HCT116 (cell line): ENCODE results near the gene KLHDC4.
"Not testable (repeated sequence)": the region's sequence is repeated elsewhere in the genome, so short reads cannot be mapped to it uniquely, and the experiment has no call there.

Source experiments
- CTCF ChIP-seq, 3 experiments: fragments of 200-600 bp in 1 of 3; sonication (generic) in 1 of 3; IDR thresholded peaks in 2 of 3; conservative IDR thresholded peaks in 1 of 3; 2 replicates each; pipeline ENCODE4 v1.5.1; 2012 to 2017; ENCODE audit warnings: low read depth in 2 of 3, low read length in 2 of 3, antibody characterized with exemption in 1 of 3, borderline replicate concordance in 1 of 3, control low read depth in 1 of 3, mild to moderate bottlenecking in 1 of 3, mixed read lengths in 1 of 3, mixed run types in 1 of 3, moderate library complexity in 1 of 3; ENCODE audit not compliant: insufficient read depth in 1 of 3
- EZH2 ChIP-seq: fragments of 200-600 bp; sonication (generic); IDR thresholded peaks from 2 replicates; pipeline ENCODE4 v1.6.1; 2017; ENCODE audit warnings: antibody characterized with exemption, mixed run types
- JUND ChIP-seq: IDR thresholded peaks from 2 replicates; pipeline ENCODE4 v1.6.1; 2012
- POLR2A ChIP-seq: IDR thresholded peaks from 2 replicates; pipeline ENCODE4 v1.7.0; 2011; ENCODE audit warnings: borderline replicate concordance; ENCODE audit not compliant: insufficient read depth, insufficient read length; ENCODE audit errors: extremely low read depth
- POLR2AphosphoS5 ChIP-seq: IDR thresholded peaks from 2 replicates; pipeline ENCODE4 v1.6.1; 2011; ENCODE audit warnings: mild to moderate bottlenecking, low read depth, low read length, moderate library complexity
- ZFX ChIP-seq: fragments of 450-650 bp; IDR thresholded peaks from 2 replicates; pipeline ENCODE4 v1.6.1; 2017

- TF ChIP-seq JUND; CTCF (IDR thresholded peaks at IDR 0.05 in 2 of 3, conservative IDR thresholded peaks at IDR 0.05 in 1 of 3; ENCODE audit: borderline replicate concordance in 1 of 3, insufficient read depth in 1 of 3, low read depth in 2 of 3, low read length in 2 of 3); EZH2; POLR2AphosphoS5; ZFX; POLR2A: not testable (repeated sequence)
These were observed 1.7 kb upstream of the KLHDC4 start for GRCh38 chr16:87767456-87767855.
